Activated naive CD4-positive, alpha-beta T cell (primary cell): Measurements from ENCODE around the gene PSMD8.
"Not testable (repeated sequence)": the region's sequence is repeated elsewhere in the genome, so short reads cannot be mapped to it uniquely, and the experiment has no call there.

Experiments
- DNase-seq, 4 experiments: peaks; one replicate each; lab custom pipeline; 2025; lab: John Stamatoyannopoulos, UW

Gene PSMD8

GRCh38 chr19:38374332-38375097 is at the start of gene PSMD8:
Gene PSMD8 (plus strand): TSS chr19:38374571. CDS start chr19:38374602, 31 bp downstream.
- peak; percentile 93 to 97 (median 94) for DNase-seq

DNA sequence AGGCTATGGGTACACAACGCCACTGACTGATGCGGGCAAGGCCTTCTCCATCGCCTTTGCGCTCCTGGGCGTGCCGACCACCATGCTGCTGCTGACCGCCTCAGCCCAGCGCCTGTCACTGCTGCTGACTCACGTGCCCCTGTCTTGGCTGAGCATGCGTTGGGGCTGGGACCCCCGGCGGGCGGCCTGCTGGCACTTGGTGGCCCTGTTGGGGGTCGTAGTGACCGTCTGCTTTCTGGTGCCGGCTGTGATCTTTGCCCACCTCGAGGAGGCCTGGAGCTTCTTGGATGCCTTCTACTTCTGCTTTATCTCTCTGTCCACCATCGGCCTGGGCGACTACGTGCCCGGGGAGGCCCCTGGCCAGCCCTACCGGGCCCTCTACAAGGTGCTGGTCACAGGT is 47.8 kb upstream of the PSMD8 start:
- no peak for DNase-seq

DNA sequence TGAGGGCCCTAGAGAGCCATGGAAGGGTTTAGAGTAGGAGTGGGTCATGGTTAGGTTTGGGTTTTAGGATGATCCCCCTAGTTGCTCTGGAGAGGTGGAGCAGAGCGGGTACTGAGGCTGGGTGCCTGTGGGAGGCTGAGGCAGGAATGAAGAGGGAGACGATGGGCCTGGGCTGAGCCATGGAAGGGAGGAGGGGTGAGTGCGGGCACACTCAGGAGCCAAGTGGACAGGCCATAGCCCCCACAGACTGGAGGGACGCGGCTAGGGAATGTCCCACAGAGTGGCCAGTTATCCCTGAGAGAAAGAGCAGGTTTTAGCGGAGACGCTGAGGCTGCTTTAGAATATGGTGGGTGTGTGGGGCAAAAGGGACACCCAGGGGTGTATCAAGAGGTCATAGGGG is 44.7 kb upstream of the PSMD8 start:
- no peak for DNase-seq

DNA sequence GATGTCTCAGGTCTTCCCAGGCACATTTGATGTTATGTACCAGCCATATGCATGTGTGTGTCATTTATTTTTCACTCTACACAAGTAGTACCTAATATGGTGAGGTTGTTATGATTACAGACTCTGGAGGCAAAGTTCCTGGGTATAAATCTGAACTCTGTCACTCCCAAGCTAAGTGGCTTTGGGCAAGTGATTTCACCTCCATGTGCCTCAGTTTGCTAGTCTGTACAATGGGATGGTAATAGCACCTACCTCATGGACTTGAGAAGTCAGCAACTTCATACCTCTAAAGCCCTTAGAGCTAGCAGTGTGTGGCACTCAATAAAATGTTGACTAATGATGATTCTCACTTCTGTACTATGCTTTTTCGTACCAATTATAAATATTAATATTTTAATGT is 42.6 kb upstream of the PSMD8 start:
- no peak for DNase-seq

GRCh38 chr19:38333245-38333644 is 41.1 kb upstream of the PSMD8 start:
- DNase-seq, result no peak

DNA sequence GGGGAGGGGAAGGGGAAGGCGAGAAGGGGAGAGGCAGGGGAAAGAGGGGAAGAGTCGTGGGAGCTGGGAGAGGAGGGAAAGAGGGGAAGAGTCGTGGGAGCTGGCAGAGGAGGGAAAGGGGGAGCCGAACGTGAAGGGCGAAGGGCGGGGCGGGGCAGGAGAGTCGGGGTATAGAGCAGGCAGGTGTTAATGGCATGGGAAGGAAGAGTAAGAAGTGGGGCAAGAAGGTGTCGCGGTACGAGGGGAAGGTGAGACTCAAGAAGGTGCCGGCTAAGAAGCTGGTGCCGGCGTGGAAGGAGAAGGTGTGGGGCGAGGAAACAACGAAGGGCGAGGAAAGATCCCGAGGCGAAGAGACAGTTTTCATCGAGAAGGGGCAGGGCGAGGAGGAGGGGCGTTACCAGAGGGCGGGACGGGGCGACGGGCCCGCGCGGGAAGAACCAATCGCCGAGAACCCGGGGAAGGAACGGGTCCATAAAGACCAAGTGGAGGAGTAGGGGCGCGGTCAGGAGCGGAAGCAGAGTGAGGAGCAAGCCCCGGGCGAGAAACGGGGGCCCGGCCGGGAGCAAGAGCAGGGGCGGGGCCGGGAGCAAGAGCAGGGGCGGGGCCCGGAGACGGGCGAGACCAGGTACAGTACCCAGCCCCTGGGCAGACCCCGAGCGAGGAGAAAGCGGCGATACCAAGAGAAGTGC is 38.3 kb upstream of the PSMD8 start:
- DNase-seq, result peak; percentile 76 to 90 (median 82)

DNA sequence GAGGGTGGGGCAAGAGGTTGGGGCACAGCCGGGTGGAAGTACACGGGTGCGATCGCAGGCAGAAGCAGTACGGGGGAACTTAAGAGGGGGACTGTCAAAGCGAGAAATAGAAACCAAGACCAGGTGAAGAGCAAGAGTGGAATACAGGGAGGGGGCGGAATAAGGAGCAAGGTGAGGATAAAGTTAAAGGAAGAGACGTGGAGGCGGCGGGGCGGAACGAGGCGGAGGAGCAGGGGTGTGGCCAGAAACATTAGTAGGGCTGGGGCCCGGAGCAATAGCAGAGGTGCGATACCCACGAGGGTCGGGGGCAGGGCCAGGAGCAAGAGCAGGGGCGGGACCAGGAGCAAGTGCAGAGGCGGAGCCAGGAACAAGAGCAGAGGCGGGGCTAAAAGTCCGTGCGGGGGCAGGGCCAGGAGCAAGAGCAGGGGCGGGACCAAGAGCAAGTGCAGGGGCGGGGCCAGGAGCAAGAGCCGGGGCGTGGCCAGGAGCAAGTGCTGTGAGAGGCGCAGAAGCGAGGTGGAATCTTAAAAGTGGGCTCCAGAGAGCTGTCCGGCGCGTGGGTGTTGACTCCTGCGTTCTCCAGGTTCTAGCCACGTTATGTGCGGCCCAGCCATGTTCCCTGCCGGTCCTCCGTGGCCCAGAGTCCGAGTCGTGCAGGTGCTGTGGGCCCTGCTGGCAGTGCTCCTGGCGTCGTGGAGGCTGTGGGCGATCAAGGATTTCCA is 37.6 kb upstream of the PSMD8 start:
- peak; percentile 79 to 94 (median 92) for DNase-seq

GRCh38 chr19:38337360-38337653 is 37.1 kb upstream of the PSMD8 start:
- no peak for DNase-seq

- not testable (repeated sequence) for DNase-seq
These were observed 35.4 kb upstream of the PSMD8 start for GRCh38 chr19:38339011-38339410.

DNA sequence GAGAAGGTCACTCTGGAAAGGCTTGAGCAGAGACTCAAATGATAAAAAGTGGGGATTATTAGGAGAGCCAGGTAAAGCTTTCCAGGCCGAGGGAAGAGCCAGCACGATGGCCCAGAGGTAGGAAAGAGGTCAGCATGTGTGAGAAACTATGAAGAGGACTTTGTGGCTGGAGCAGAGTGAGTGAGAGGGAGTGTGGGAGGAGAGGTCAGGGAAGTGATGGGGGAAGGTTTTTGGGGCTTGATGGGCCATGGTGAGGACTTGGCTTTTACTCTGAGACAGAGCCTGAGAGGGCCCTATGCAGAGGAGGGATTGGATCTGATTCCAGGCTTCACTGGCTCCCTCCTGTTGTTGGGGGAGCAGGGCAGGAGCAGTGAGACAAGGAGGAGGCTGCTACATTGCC is 33.4 kb upstream of the PSMD8 start:
- no peak for DNase-seq

- DNase-seq, result no peak
These were observed 27.5 kb upstream of the PSMD8 start for GRCh38 chr19:38346837-38347236.

GRCh38 chr19:38350883-38351282 is 23.5 kb upstream of the PSMD8 start:
- DNase-seq, result no peak

DNA sequence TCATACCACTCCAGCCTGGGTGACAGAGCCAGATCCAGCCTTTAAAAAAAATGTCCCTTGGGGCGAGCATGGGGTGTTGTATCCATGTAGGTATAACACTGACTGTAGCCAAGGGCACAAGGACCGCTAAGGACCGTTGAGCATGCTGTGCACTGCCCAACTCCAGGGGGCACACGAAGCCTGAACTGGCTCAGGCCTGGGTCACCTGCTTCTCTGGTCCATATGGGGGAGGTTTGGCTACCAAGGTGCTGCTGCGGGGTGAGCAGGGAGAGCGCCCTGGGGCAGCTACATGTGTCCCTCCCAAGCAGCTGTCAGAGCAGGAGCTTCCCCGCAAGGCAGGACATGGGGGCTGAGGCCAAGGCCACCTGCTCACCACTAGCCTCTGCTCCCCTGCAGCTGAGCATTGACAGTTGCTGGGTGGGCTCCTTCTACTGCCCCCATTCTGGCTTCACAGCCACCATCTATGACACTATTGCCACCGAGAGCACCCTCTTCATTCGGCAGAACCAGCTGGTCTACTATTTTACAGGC is 22.4 kb upstream of the PSMD8 start:
- DNase-seq, result no peak

GRCh38 chr19:38352611-38353010 is 21.8 kb upstream of the PSMD8 start:
- DNase-seq, result no peak

DNA sequence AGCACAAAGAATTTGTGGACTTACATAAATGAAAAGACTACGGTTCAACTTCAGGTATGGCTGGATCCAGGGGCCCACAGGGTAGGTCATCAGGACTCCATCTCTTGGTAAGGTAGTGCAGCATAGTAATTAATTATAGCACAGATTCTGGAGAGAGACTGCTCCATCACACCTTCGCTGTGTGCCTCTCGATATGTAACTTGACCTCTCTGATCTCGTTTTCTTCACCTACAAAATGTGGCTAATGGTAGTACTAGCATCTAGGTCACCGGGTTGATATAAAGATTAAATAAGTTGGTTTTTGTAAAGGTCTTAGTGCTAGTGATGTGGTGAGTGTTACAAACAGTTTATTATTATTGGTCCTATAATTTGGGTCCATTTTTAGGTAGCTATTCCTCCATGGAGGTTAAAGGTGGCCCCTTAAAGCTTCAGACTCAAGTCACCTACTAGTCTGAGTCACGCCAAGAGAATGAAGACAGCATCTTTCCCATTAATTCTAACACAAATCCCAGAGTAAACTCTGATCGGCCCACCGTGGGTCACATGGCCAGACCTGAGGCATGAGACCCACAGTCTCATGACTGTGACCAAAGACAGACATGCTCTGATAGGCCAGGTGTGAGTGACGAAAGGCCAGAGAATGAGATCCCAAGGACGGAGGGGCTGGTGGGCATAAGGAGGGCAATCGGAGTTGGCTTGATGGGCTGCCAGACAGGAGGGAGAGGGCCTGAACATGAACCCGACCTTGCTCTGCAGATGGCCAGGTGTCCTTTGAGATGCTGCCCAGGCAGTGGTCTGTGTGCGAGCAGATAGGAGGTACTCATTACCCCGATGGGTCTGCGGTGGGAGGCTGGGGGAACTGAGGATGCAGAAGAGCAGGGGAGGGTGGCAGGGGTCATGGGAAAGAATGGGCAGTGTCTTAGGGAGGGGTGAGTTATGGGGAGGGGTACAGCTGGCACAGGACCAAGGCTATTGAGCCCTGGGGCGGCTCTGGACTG is 18.3 kb upstream of the PSMD8 start:
- no peak for DNase-seq

GRCh38 chr19:38358071-38358470 is 16.3 kb upstream of the PSMD8 start:
- no peak for DNase-seq

DNA sequence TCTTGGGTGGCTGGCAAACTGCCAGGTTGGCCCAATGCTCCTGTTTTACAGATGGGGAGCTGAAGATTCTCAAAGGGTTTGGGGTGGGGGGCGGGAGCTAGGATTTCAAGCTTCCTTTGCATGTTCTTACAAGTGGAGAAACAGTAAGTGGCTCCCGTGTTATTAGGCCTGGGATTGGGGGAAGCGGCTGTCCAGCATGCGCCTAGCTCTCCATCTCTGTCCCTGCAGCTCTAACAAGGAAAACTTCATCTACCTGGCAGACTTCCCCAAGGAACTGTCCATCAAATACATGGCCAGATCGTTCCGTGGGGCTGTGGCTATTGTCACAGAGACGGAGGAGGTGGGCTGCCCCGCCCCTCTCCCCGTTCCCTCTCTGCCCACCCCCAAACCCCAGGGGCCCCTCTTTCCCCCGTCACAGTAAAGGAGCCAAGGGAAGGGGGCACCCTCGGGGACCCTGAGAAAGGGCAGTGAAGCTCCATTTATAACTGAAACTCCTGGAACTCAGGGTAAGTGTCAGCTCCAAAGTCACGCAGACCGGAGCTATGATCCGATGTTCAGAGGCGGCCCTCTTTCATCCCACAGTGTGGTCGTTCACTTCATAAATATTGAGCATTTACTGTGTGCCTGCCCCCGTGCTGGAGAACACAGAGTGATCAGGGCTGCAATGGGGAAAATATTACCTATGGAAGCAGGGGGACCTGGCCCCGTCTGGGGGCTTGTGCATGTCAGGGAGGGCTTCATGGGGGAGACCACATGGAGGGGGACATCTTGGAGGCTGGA is 14.9 kb upstream of the PSMD8 start:
- DNase-seq, result no peak

- DNase-seq, result no peak
These were observed 14.0 kb upstream of the PSMD8 start for GRCh38 chr19:38360351-38360750.

- no peak for DNase-seq
These were observed 13.3 kb upstream of the PSMD8 start for GRCh38 chr19:38360839-38361631.

GRCh38 chr19:38361633-38362075 is 12.7 kb upstream of the PSMD8 start:
- peak in 2 of 4 experiments; percentile 25 to 49 for DNase-seq
